ENCODE measurements around the gene TMEM139. TPM values are rescaled to one million over a fixed set of nuclear protein-coding genes. Genes with fewer than 3 reads are reported as not detected.

The TMEM139 gene
- total and polyA plus RNA-seq, 2 experiments from 2014 or later: 15.6 to 19.8 TPM

- Histone ChIP-seq H2AFZ (no peak overlapping the region), H3K9me2 (replicated peaks; ENCODE audit: insufficient read depth) (no peaks in the 10 kb centered on the region), H3K36me3 (replicated peaks; ENCODE audit: insufficient read depth, low read depth) (no peaks in the 10 kb centered on the region), H3K79me2 (no peaks in the 10 kb centered on the region), H3K4me2 (no peak overlapping the region), H3K27me3 (no peaks in the 10 kb centered on the region), H3K9me3 (ENCODE audit: low read depth) (peaks cover 5% of the 10 kb centered on the region), H3K4me1 (ENCODE audit: insufficient read depth) (peaks cover 3% of the 10 kb centered on the region), H3K4me3 (no peak overlapping the region), H4K20me1 (ENCODE audit: insufficient read depth, poor library complexity, severe bottlenecking) (no peaks in the 10 kb centered on the region), H3K27ac (no peak overlapping the region)
- DNase-seq (ENCODE audit: low spot score): no peak
- TF ChIP-seq EZH2 (IDR thresholded peaks at IDR 0.05; ENCODE audit: borderline replicate concordance) (no peak), CTCF (IDR thresholded peaks at IDR 0.05; ENCODE audit: poor library complexity) (no peak), EZH2phosphoT487 (IDR thresholded peaks at IDR 0.05; ENCODE audit: low read depth, severe bottlenecking, unreplicated experiment) (no peak)
These were observed 47.4 kb upstream of the TMEM139 start for GRCh38 chr7:143237366-143237765.

- Histone ChIP-seq H3K9me2 (replicated peaks; ENCODE audit: insufficient read depth) (no peaks in the 10 kb centered on the region), H3K4me3 (no peak overlapping the region), H3K36me3 (replicated peaks; ENCODE audit: insufficient read depth, low read depth) (no peaks in the 10 kb centered on the region), H3K4me1 (ENCODE audit: insufficient read depth) (peaks cover 3% of the 10 kb centered on the region), H3K27me3 (no peaks in the 10 kb centered on the region), H3K9me3 (ENCODE audit: low read depth) (peaks cover 5% of the 10 kb centered on the region), H3K27ac (no peak overlapping the region), H2AFZ (no peak overlapping the region), H4K20me1 (ENCODE audit: insufficient read depth, poor library complexity, severe bottlenecking) (no peaks in the 10 kb centered on the region), H3K4me2 (no peak overlapping the region), H3K79me2 (no peaks in the 10 kb centered on the region)
- 100% methylated on average over 1 of the region's 1 CpG for WGBS (ENCODE audit: low lambda C conversion rate, missing lambda C conversion rate)
- TF ChIP-seq EZH2 (IDR thresholded peaks at IDR 0.05; ENCODE audit: borderline replicate concordance) (no peak), EZH2phosphoT487 (IDR thresholded peaks at IDR 0.05; ENCODE audit: low read depth, severe bottlenecking, unreplicated experiment) (no peak), CTCF (IDR thresholded peaks at IDR 0.05; ENCODE audit: poor library complexity) (no peak)
- DNase-seq (ENCODE audit: low spot score): no peak
These were observed 46.3 kb upstream of the TMEM139 start for GRCh38 chr7:143238289-143238980.

DNA sequence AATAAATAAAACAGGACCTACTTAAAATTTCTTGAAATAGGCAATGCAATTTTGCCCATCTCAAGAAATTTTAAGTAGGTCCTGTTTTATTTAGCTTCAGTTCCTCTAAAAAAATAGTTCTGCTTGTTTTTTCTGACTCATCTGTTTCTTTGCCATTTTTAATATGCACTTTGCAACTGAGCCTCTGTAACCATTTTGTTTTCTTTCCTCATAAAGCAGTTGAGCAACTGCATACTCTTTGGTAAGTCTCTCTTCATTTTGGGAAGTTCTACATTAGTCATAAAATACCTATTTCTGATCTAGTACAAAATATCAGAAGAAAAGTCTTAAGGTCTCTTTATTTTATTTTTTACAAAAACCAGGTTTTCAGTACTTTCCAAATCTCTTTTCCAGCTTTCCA lies 44.9 kb upstream of the TMEM139 start:
- H3K36me3 ChIP-seq (replicated peaks; ENCODE audit: insufficient read depth, low read depth): no peaks in the 10 kb centered on the region
- H3K27me3 ChIP-seq: no peaks in the 10 kb centered on the region
- H3K4me3 ChIP-seq: no peak overlapping the region
- H4K20me1 ChIP-seq (ENCODE audit: insufficient read depth, poor library complexity, severe bottlenecking): no peaks in the 10 kb centered on the region
- H3K79me2 ChIP-seq: no peaks in the 10 kb centered on the region
- H3K4me2 ChIP-seq: peak overlapping the region; percentile 56
- no peak overlapping the region for H2AFZ ChIP-seq
- TF ChIP-seq CTCF (IDR thresholded peaks at IDR 0.05; ENCODE audit: poor library complexity) (no peak), EZH2phosphoT487 (IDR thresholded peaks at IDR 0.05; ENCODE audit: low read depth, severe bottlenecking, unreplicated experiment) (no peak), EZH2 (IDR thresholded peaks at IDR 0.05; ENCODE audit: borderline replicate concordance) (no peak)
- H3K27ac ChIP-seq: peak overlapping the region; percentile 21
- H3K9me2 ChIP-seq (replicated peaks; ENCODE audit: insufficient read depth): no peaks in the 10 kb centered on the region
- peaks cover 3% of the 10 kb centered on the region for H3K4me1 ChIP-seq (ENCODE audit: insufficient read depth)
- H3K9me3 ChIP-seq (ENCODE audit: low read depth): peaks cover 5% of the 10 kb centered on the region
- DNase-seq (ENCODE audit: low spot score): no peak
